GM19025 (cell line): Measurements from ENCODE around the gene TNFSF9.
"Not testable (repeated sequence)": the region's sequence is repeated elsewhere in the genome, so short reads cannot be mapped to it uniquely, and the experiment has no call there.

Experiments
- ATAC-seq: cut with Tn5 transposase; IDR thresholded peaks from one replicate; pipeline ENCODE4 v1.9.1; 2021; ENCODE audit warnings: mild to moderate bottlenecking, low read depth, moderate library complexity; ENCODE audit not compliant: unreplicated experiment

Gene TNFSF9

DNA sequence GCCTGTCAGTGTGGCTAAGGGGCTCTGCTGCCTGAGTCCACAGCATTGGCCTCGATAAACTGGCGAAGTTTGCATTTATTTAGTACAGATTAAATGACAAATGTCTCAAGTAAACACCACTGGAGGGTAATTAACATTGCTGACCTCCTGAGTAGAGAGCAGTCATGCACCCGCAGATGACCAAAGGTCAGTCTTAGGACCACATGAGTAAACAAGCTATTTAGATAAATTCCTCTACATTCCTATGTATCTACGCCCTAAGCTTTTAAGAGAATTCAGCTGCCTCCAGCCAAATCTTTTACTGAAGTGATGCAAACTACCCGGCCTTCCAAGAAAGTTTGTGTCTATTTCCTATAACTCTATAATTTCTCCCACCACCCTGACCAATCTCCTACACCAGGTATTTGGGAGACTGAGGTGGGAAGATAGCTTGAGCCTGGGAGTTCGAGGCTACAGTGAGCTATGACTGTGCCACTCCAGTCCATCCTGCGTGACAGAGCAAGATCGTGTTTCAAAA is 37.2 kb downstream of the TNFSF9 start:
- ATAC-seq, result no peak

DNA sequence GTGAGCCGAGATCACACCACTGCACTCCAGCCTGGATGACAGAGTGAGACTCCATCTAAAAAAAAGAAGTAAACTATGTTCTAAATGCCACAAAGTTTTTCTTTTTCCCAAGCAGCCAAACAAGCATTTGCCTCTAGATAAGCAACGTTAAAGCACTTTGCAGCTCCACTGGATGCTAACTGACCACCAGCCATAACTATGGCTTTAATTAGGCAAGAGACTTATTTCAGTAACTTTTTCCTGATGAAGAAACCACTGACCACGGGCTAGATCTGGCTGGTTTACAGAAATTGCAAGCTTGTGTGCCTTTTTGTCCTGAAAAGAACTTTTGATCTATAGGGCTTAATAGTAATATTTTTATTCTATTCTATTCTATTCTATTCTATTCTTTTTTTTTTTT is 38.0 kb downstream of the TNFSF9 start:
- no peak for ATAC-seq

DNA sequence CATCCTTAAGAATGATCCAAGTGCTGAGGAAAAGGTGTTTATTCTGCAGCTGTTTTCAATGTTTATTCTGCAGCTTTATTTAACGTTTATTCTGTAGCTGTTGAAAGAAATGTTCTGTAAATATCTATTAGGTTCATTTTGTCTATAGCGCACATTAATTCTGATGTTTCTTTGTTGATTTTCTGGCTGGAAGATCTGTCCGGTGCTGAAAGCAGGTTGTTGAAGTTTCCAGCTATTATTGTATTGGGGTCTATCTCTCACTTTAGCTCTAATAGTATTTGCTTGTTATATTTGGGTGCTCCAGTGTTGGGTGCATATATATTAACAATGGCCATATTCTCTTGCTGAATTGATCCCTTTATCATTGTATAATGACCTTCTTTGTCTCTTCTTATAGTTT is 39.9 kb downstream of the TNFSF9 start:
- no peak for ATAC-seq

DNA sequence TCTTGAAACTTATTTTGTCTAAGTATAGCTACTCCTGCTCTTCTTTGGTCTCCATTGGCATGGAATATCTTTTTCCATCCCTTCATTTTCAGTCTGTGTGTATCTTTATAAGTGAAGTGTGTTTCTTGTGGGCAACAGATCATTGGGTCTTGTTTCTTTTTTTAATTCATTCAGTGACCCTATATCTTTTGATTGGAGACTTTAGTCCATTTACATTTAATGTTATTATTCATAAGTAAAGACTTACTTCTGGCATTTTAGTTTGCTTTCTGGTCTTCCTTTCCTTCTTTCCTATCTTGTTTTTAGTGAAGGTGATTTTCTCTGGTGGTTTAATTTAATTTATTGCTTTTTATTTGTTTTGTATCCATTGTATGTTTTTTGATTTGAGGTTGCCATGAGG is 40.3 kb downstream of the TNFSF9 start:
- ATAC-seq, result no peak

DNA sequence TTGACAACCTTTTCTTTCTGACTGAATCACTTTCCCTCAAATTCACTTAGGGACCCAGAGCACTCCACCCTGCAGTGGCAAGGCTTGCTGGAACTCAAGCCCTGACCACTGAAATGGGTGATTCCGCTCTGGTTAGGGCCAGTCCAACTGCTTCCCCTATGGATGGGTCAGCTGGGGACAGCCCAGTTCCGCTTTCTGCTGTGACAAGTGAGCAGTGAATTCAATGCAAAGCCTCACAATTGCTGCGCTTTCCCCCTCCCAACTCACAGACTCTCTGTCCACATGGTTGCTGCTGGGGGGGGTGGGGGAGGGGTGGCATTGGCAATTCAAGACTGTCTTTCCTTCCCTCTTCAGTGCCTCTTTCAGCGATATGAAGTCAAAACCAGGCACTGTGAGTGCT is 41.4 kb downstream of the TNFSF9 start:
- no peak for ATAC-seq

DNA sequence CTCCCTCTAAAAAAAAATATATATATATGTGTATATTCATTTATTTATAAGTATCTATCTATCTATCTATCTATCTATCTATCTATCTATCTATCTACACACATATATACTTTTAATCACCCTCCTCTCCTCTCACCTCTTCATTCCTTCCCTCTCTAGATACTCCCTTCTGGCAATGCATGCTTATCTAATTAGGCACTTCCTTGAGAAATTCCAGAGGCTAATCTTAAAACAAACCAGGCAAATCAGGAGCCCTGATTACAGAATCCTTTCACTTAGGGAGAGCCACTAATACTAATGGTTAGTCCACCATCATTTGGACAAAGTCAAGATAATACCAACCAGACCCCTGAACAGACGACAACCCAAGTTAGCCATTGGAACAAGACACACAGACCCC is 42.5 kb downstream of the TNFSF9 start:
- no peak for ATAC-seq

DNA sequence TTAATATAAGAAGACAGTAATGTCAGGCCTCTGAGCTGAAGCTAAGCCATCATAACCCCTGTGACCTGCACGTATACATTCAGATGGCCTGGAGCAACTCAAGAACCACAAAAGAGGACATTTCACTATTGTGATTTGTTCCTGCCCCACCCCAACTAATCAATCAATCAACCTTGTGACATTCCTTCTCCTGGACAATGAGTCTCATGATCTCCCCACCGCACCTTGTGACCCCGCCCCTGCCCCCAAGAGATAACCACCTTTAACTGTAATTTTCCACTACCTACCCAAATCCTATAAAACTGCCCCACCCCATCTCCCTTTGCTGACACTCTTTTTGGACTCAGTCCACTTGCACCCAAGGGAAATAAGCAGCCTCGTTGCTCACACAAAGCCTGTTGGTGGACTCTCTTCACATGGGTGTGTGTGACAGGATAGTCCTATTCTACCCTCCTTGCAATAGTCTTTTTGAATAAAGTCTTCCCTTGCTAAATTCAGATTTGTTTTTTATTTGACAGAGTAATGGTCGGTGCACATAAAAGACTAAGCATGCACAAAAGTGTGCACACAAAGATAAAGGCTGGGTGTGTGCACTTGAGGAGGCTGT is 46.1 kb downstream of the TNFSF9 start:
- ATAC-seq, result no peak

DNA sequence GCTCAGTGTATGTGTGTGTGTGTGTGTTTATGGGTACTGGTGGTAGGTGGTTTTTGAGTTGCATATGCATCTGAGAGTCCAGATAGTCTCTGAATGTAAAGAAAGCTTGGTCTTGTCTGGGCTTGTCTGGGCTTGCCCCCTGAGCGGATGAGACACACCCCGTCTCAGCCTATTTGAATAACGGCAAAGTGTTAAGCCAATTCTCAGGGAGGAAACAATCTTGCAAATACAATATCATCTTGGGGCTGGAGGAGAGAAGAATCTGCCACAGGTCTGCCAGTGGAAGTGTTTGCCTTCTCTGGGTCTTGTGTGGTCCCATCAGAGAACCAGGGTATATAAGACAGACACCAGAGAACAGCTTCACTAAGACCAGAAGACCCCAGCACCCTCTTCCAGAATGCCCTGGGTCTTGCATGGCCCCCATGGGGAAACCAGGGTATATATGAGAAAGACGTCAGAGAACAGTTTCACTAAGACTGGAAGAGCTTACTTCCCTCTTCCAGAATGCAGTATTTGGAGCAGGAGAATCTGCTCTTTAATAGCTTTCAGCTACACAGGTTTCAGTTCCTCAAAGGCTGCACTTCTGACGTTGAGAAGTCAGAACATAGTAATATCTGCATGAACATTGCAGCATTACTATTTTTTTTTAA is 46.8 kb downstream of the TNFSF9 start:
- peak; percentile 64 for ATAC-seq

DNA sequence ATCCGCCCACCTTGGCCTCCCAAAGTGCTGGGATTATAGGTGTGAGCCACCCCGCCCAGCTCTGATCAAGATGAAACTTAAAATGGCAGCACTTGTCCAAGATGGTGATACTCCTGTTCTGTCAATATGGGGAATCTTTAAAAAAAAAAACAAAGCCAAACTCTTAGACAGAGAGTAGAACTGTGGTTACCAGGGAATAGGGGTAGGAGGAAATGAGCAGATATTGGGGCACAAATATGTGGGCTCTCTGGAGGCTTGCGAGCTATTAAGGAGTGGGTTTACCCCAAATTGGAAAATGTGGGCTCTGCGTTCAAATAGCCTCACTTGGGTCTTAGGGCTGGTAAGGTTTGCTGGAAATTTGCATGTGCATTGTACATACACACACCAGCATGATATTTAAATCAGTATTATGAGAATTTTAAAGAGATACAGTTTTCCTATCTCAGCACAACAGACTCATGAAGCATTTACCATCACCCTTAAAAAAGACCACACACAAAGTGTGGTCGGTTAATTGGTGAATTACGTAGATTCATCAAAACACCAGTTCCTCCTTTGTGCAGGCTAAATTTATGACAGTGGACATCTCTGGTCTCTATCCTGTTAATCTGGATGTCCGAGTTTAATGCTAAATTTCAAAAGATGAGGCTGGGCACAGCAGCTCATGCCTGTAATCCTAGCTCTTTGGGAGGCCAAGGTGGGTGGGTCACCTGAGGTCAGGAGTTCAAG is 48.8 kb downstream of the TNFSF9 start:
- ATAC-seq, result no peak

DNA sequence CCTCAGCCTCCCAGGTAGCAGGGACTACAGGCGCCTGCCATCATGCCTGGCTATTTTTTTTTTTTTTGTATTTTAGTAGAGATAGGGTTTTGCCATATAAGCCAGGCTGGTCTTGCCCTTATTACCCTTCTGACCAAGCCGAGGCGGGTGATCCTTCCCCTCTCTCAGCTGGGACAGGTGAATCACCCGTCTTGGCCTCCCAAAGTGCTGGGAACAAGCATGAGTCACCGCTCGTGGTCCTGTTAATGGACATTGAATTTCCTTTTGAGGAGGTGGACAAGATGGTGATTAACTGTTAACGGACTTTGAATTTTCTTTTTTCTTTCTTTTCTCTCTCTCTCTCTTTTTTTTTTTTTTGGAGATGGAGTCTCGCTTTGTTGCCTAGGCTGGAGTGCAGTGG is 49.5 kb downstream of the TNFSF9 start:
- no peak for ATAC-seq

DNA sequence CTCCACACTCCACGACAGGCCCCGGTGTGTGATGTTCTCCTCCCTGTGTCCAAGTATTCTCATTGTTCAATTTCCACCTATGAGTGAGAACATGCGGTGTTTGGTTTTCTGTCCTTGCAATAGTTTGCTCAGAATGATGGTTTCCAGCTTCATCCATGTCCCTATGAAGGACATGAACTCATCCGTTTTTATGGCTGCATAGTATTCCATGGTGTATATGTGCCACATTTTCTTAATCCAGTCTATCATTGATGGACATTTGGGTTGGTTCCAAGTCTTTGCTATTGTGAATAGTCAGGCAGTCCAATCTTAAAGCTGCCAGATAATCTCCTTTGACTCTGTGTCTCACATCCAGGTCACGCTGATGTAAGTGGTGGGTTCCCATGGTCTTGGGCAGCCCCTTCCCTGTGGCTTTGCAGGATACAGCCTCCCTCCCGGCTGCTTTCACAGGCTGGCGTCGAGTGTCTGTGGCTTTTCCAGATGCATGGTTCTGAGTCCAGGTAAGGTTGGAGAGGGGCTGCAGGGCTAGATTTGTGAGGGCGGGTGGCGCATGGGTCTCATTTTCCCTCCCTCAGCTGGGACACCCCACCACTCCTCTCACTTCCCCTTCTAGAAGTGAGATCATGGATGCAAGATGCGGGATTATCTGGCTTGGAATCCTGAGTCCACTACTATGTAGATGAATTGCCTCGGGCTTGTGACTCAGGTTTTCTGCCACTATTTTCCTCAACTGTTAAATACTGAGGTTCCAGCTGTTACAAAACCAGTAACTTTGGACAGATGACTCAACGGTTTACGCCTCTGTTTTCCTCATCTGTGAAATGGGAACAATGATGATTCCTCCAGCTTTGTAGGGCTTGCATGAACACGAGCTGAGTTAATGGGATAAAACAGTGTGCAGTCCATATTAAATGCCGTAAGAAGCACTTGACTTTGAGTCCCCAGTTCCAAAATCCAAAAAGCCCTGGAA is 52.0 kb downstream of the TNFSF9 start:
- not testable (repeated sequence) for ATAC-seq
